Calu3 (cell line): ENCODE measurements around the gene LRRC56. TPM values are rescaled to one million over a fixed set of nuclear protein-coding genes. Genes with fewer than 3 reads are reported as not detected.
A peak's percentile ranks its signal among the peaks of the same experiment; 100 is the strongest.

Experiments used
- BruUV-seq: library from RNA; stranded (reverse); fragments of 400-500 nt; replicated peaks from 2 replicates; lab custom pipeline; 2021; lab: Mats Ljungman, UMichigan
- CTCF ChIA-PET: fragments of 300-600 bp; sonication (Branson Sonifier 250); formaldehyde crosslinking; loops from one replicate; lab custom pipeline; 2022; ENCODE audit warnings: antibody characterized with exemption; lab: Charles Lee
- DNase-seq: peaks from one replicate; pipeline ENCODE4 v3.0.0; 2022
- H3K27ac Mint-ChIP-seq: one replicate; pipeline ENCODE4 v1.8.0; 2022; ENCODE audit warnings: mixed read lengths; ENCODE audit not compliant: unreplicated experiment
- H3K27me3 Mint-ChIP-seq: one replicate; pipeline ENCODE4 v1.8.0; 2022; ENCODE audit warnings: mixed read lengths; ENCODE audit not compliant: unreplicated experiment
- H3K36me3 Mint-ChIP-seq: one replicate; pipeline ENCODE4 v1.8.0; 2022; ENCODE audit warnings: mild to moderate bottlenecking, moderate library complexity, mixed read lengths; ENCODE audit not compliant: insufficient read depth, unreplicated experiment
- H3K4me1 Mint-ChIP-seq: one replicate; pipeline ENCODE4 v1.8.0; 2022; ENCODE audit warnings: mild to moderate bottlenecking, low read depth, mixed read lengths; ENCODE audit not compliant: unreplicated experiment
- H3K4me3 Mint-ChIP-seq: one replicate; pipeline ENCODE4 v1.8.0; 2022; ENCODE audit warnings: mild to moderate bottlenecking, low read depth, moderate library complexity, mixed read lengths; ENCODE audit not compliant: unreplicated experiment
- H3K9me3 Mint-ChIP-seq: one replicate; pipeline ENCODE4 v1.8.0; 2022; ENCODE audit warnings: low read depth, mixed read lengths; ENCODE audit not compliant: unreplicated experiment
- CTCF ChIP-seq: fragments of 200-600 bp; IDR thresholded peaks from one replicate; pipeline ENCODE4 v1.8.0; 2022; ENCODE audit warnings: antibody characterized with exemption; ENCODE audit not compliant: unreplicated experiment
- intact Hi-C: fragments of 100-400 bp; cut with micrococcal nuclease; formaldehyde crosslinking; loops from one replicate; pipeline ENCODE4 v1.10.0; 2022; ENCODE audit not compliant: unreplicated experiment
- total RNA-seq: library from RNA; stranded (reverse); gene quantifications from 2 replicates; pipeline ENCODE4 v1.2.3, GENCODE V29; 2022

Gene LRRC56
- total RNA-seq, 1 experiment from 2014 or later = 2.6 TPM

GRCh38 chr11:553988-554340, 16.6 kb downstream of the LRRC56 start:
- CTCF ChIA-PET = interaction anchor here (1.0 kb wide), 1 partner anchor 101 kb away, joined by 11 read pairs; no protein-coding TSS in a partner anchor
- Mint-ChIP-seq H3K27ac (no peak overlapping the region), H3K4me3 (peak overlapping the region; percentile 54), H3K27me3 (no peaks in the 10 kb centered on the region), H3K36me3 (peaks cover 36% of the 10 kb centered on the region), H3K4me1 (no peaks in the 10 kb centered on the region), H3K9me3 (no peaks in the 10 kb centered on the region)
- intact Hi-C loops = loop anchor here (10.0 kb wide), 1 partner anchor 171 kb away; no protein-coding TSS in a partner anchor
- DNase-seq = no peak
- BruUV-seq = no TSS peak
- TF ChIP-seq CTCF = no peak

- no peaks in the 10 kb centered on the region for H3K4me1 Mint-ChIP-seq
- no peak overlapping the region for H3K27ac Mint-ChIP-seq
- H3K4me3 Mint-ChIP-seq = peak overlapping the region; percentile 54
- peaks cover 39% of the 10 kb centered on the region for H3K36me3 Mint-ChIP-seq
- intact Hi-C loops = loop anchor here (10.0 kb wide), 1 partner anchor 170 kb away; no protein-coding TSS in a partner anchor
- H3K9me3 Mint-ChIP-seq = no peaks in the 10 kb centered on the region
- peak; percentile 81 for DNase-seq
- no peaks in the 10 kb centered on the region for H3K27me3 Mint-ChIP-seq
- peak; percentile 72 for TF ChIP-seq CTCF
- no TSS peak for BruUV-seq
- CTCF ChIA-PET = interaction anchor here (0.5 to 1.4 kb wide), 9 partner anchors 101 to 348 kb away, joined by 3 to 11 read pairs (median 4); partner anchors contain the start of genes BET1L, CD151, DEAF1 and TMEM80
These were observed 17.3 kb downstream of the LRRC56 start for GRCh38 chr11:554428-555226.

GRCh38 chr11:555227-555779, 18.0 kb downstream of the LRRC56 start:
- intact Hi-C loops = loop anchor here (10.0 kb wide), 1 partner anchor 169 kb away; no protein-coding TSS in a partner anchor
- Mint-ChIP-seq H3K36me3 (peaks cover 45% of the 10 kb centered on the region), H3K9me3 (no peaks in the 10 kb centered on the region), H3K4me3 (peak overlapping the region; percentile 54), H3K27me3 (no peaks in the 10 kb centered on the region), H3K27ac (no peak overlapping the region), H3K4me1 (no peaks in the 10 kb centered on the region)
- CTCF ChIA-PET = interaction anchor here (0.5 to 1.4 kb wide), 7 partner anchors 33 to 348 kb away, joined by 3 to 6 read pairs (median 4); partner anchors contain the start of genes BET1L, CD151, DEAF1 and TMEM80
- DNase-seq = no peak
- TF ChIP-seq CTCF = no peak
- BruUV-seq = no TSS peak

GRCh38 chr11:555780-556661, 18.7 kb downstream of the LRRC56 start:
- BruUV-seq = no TSS peak
- no peaks in the 10 kb centered on the region for H3K27me3 Mint-ChIP-seq
- TF ChIP-seq CTCF = no peak
- no peaks in the 10 kb centered on the region for H3K4me1 Mint-ChIP-seq
- CTCF ChIA-PET = interaction anchor here (0.9 to 1.4 kb wide), 2 partner anchors 32 to 172 kb away, joined by 3 read pairs; no protein-coding TSS in a partner anchor
- no peak overlapping the region for H3K27ac Mint-ChIP-seq
- peak overlapping the region; percentile 54 for H3K4me3 Mint-ChIP-seq
- no peaks in the 10 kb centered on the region for H3K9me3 Mint-ChIP-seq
- intact Hi-C loops = loop anchor here (10.0 kb wide), 1 partner anchor 169 kb away; no protein-coding TSS in a partner anchor
- H3K36me3 Mint-ChIP-seq = peaks cover 53% of the 10 kb centered on the region
- DNase-seq = no peak
